Urothelium cell line (cell line): ENCODE data around the gene ZNF224.

ENCODE experiments used
- DNase-seq: peaks from one replicate; pipeline ENCODE4 v3.0.0; 2011; ENCODE audit warnings: low spot score, mixed read lengths
- FAIRE-seq: peaks from 2 replicates; lab custom pipeline; 2011; peaks lifted over from hg19 to GRCh38; lab: Jason Lieb, UNC

The ZNF224 gene

DNA sequence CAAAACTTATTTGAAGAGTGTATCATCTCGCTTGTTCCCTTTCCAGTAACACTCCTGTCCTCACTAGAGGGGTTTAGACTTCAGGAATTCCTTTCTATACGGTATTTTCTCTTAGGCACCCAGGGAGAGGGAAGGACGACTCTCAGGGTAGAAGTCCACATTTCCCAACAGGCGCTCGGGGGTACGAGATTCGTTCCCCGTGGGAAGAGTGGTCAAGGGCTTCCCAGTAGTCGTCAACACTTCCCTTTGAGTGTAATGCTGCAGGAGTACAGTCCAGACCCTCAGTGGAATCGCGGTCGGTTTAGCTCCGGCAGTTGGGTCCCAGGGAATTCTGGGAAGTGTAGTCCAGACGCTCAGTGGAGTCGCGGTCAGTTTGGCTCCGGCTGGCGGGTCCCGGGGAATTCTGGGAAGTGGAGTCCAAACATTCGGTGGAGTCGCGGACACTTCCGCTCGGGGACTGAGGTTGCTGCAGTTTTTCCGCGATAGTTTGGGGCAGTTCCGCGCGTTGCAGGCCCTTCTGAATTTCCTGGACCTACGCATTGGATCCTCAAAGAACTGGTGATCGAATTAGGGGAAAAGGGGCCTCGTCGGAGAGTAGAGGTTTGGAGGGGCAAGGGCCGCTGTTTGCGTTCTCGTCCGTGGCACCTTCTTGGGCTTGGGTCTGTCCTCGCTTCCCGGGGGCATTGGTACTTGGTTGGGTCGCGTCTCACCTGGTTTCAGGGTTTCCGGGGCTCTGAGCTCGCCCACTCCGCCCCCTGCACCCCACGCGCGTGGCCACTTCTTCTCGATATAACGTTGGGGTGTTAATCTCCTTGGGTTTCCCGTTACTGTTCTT lies at the start of gene ZNF224:
Gene ZNF224 (plus strand): TSS at position 431 of the 835 bp plus-strand sequence. CDS start 3,513 bp downstream, outside the sequence.
- peak; percentile 94 for DNase-seq
- FAIRE-seq: no peak

- no peak for FAIRE-seq
Observed at GRCh38 chr19:44050740-44051649, 43.2 kb upstream of the ZNF224 start.

DNA sequence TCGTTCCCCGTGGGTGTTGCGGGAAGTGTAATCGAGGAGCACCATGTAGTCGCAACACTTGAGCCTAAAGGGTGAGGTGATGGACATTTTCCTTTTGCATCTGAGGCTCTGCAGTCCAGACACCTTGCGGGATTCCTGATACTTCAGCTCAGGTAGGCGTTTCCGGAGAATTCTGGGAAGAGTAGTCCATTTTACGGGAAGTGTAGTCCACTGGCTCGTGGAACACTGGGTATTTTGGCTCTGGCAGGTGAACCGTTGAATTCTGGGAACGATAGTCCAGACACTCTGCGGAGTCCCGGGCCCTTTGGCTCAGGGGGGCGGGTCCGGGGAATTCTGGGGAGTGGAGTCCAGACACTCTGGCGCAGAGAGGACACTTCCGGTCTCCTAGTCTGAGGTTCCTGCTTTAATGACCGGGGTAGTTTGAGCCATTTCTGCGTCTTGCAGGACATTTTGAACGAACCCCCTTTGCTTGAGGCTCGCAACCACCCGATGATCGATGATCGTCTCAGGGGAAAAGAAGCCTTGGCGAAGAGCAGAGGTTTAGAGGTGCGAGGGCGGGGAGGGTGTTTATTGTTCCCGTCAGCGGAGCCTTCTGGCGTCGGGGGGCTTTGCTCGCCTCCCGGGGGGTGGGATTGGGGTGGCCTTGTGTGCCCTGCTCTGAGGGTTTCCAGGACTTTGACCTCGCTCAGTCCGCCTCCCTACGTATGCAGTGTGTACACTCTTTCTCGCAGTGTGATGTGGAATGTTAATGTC lies 42.3 kb upstream of the ZNF224 start, which contains the start of gene ZNF223:
Gene ZNF223 (plus strand): TSS at position 387 of the 753 bp plus-strand sequence. CDS start 3,141 bp downstream, outside the sequence.
- FAIRE-seq (peak; percentile 5), DNase-seq (peak; percentile 98)

More at GRCh38 chr19:44050740-44051649, 43.2 kb upstream of the ZNF224 start:
- no peak for DNase-seq

- FAIRE-seq (no peak), DNase-seq (no peak)
Observed at GRCh38 chr19:44055870-44056269, 38.3 kb upstream of the ZNF224 start.

GRCh38 chr19:44059229-44059628 lies 34.9 kb upstream of the ZNF224 start:
- no peak for DNase-seq
- no peak for FAIRE-seq

DNA sequence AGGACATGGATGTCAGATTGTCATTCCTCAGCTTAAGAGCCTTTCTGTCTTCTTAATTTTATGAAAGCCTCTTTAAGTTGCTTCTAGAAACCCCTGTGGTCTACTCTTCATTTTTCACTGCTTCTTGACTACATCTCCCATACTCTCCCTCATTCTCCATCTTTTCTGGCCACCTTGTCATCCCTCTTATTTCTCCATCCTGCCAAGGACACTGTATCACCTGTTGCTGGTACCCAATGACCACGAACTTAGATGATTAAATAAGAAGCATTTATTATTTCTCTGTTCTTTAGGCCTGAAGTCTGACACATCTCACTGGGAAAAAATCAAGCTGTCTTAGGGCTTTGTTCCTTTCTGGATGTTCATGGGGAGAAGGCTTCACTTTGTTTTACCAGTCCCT lies 33.1 kb upstream of the ZNF224 start:
- DNase-seq: no peak
- no peak for FAIRE-seq

- no peak for FAIRE-seq
- no peak for DNase-seq
Observed at GRCh38 chr19:44066305-44066704, 27.9 kb upstream of the ZNF224 start.

DNA sequence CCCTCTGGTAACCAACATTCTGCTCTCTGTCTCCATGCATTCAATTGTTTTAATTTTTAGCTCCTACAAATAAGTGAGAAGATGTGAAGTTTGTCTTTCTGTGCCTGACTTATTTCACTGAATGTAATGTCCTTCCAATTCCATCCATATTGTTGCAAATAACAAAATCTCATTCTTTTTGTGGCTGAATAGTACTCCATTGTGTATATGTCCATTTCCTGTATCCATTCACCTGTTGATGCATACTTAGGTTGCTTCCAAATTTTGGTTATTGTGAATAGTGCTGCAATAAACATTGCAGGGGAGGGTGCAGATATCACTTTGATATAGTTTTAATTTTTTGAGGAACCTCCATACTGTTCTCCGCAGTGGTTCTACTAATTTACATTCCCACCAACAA lies 24.7 kb upstream of the ZNF224 start:
- no peak for FAIRE-seq
- no peak for DNase-seq

GRCh38 chr19:44071824-44072542 lies 22.2 kb upstream of the ZNF224 start, which contains the start of gene ZNF284:
TSS of gene ZNF284 (plus strand) at chr19:44072159. CDS start at chr19:44076390, 4,231 bp downstream.
- DNase-seq (peak; percentile 94), FAIRE-seq (peak; percentile 94)

- DNase-seq (peak; percentile 30), FAIRE-seq (no peak)
Observed at GRCh38 chr19:44072543-44073401, 21.4 kb upstream of the ZNF224 start.

GRCh38 chr19:44076325-44076724 lies 17.8 kb upstream of the ZNF224 start:
- FAIRE-seq: no peak
- no peak for DNase-seq

DNA sequence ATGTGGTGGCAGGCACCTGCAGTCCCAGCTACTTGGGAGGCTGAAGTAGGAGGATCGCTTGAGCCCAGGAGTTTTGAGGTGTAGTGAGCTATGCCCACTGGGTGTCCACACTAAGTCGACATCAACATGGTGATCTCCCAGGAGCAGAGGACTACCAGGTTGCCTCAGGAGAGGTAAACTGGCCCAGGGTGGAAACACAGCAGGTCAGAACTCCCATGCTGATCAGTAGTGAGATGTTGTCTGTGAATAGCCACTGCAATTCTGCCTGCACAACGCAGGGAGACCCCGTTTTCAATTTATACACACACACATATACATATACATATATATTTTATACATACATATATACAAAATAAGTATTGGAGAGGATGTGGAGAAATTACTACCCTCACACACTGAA lies 2.1 kb upstream of the ZNF224 start:
- no peak for FAIRE-seq

GRCh38 chr19:44107751-44108150 lies 13.6 kb downstream of the ZNF224 start:
- FAIRE-seq: no peak
- no peak for DNase-seq

More for the DNA sequence above, 2.1 kb upstream of the ZNF224 start:
- DNase-seq: no peak

- DNase-seq (no peak), FAIRE-seq (no peak)
Observed at GRCh38 chr19:44109458-44109857, 15.3 kb downstream of the ZNF224 start.

DNA sequence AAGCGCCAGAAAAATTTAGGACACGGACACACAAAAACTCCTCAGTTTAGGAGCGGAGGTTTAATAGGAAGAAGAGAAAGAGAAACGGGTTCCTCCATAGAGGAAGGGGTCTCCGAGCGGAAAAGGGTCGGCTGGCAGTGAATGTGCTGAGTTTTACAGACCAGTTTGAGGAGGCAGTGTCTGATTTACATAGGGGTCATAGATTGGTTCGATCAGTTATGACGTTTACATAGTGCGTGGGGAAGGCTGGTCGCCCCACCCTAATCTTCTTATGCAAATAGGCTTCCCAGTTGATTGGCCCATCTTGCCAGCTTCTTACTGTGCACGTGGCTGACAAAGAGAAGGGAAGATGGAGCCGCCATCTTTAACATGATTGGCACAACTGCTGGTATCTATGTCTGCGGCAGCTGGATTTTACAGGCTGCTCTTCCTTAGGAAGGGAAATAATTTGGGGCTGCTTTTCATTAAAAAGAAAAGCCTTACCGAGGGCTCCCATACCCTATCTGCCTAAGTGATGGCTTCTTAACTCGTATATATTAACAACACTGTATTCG lies 17.8 kb downstream of the ZNF224 start:
- no peak for FAIRE-seq
- peak; percentile 17 for DNase-seq

- no peak for FAIRE-seq
Observed at GRCh38 chr19:44112802-44113137, 18.6 kb downstream of the ZNF224 start.

DNA sequence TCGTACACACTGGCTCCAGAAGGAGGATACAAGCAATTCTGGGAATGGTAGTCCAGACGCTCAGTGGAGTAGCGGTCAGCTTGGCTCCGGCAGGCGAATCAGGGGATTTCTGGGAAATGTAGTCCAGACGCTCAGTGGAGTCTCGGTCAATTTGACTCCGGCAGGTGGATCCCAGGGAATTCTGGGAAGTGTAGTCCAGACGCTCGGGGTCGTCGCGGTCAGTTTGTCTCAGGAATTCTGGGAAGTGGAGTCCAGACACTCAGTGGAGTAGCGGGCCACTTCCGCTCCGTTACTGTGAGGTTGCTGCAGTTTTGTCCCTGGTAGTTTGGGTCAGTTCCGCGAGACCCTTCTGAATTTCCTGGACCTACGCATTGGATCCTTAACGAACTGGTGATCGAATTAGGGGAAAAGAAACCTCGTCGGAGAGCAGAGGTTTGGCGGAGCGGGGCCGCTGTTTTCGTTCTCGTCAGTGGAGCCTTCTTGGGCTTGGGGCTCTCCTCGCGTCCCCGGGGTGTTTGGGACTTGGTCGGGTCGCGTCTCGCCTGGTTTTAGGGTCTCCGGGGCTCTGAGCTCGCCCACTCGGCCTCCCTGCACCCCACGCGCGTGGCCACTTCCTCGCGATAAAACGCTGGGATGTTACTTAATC lies 19.1 kb downstream of the ZNF224 start, which contains the start of gene ZNF225:
Gene ZNF225 (plus strand): TSS at position 262 of the 646 bp plus-strand sequence. CDS start 2,429 bp downstream, outside the sequence.
- DNase-seq (peak; percentile 94), FAIRE-seq (no peak)

More at GRCh38 chr19:44112802-44113137, 18.6 kb downstream of the ZNF224 start:
- DNase-seq: no peak

DNA sequence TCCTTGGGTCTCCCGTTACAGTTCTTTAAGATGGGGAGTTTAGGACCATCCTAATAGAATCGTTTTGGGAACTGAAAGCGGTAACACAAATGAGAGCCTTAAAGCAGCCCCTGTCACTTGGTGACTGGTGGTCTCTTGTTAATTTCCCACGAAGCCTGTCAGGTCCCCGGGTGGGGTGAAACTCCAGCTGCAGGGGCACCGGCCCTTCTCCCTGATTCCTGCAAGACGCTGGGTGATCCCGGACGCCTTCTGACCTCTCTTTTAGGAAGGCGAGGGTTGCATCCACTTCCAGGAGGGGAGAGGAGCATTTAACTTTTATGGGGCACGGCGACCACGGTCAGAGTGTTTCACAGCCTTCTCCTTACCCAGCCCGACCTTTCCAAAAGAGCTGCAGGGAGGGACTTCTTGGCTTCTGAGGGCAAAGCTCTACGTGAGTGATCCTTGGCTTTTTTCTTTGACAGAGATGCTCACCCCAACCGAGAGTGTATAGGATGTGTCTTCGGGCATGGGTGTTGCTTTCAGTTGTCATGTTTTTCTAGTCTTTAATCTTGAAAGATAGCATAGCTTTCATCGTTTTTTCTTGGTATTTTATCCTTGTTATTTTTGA lies 19.7 kb downstream of the ZNF224 start:
- DNase-seq (peak; percentile 18), FAIRE-seq (no peak)
